Measurements from ENCODE around the gene RRAGA. TPM values are rescaled to one million over a fixed set of nuclear protein-coding genes. Genes with fewer than 3 reads are reported as not detected.

Gene RRAGA
- total and polyA plus RNA-seq, 9 of the 15 experiments (the other 6 are each of a cell fraction or from before 2014, with no cell fraction given), result 6.0 to 44.7 (median 18.8) TPM

DNA sequence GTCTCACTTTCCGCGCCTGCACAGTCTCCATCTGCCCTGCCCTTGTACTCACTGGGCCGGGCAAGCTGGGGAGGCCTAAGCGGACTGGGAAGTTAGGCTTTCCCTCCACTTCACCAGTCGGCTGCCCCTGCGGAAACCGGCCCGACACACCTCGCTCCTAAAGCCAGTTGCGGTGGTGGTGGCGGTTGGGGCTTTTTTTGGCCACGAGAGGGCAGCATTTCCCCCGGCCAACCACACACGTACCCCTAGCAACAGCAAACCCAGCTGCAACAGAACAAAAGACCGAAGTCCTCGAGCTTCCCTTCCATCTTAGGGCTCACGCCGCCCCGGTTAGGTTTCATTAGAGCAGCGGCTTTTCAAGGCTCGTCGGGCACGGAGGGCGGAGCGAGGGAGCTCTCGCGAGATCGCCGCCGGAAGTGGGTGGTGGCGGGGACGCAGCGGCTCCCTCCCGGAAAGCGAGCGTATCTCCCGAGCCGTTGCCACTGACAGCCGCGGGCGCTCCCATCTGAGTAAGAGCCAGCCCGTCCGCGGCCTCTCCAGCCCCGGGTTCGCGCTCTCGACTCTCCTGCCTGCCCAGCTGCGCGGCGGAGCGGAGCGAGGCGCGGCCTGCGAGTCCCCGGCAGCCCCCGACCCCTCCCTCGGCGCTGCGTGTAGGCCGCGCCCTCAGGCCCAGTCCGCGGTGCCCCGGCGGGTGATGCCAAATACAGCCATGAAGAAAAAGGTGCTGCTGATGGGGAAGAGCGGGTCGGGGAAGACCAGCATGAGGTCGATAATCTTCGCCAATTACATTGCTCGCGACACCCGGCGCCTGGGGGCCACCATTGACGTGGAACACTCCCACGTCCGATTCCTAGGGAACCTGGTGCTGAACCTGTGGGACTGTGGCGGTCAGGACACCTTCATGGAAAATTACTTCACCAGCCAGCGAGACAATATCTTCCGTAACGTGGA, at the start of gene RRAGA (continued):
- TF ChIP-seq, protein P1, sequence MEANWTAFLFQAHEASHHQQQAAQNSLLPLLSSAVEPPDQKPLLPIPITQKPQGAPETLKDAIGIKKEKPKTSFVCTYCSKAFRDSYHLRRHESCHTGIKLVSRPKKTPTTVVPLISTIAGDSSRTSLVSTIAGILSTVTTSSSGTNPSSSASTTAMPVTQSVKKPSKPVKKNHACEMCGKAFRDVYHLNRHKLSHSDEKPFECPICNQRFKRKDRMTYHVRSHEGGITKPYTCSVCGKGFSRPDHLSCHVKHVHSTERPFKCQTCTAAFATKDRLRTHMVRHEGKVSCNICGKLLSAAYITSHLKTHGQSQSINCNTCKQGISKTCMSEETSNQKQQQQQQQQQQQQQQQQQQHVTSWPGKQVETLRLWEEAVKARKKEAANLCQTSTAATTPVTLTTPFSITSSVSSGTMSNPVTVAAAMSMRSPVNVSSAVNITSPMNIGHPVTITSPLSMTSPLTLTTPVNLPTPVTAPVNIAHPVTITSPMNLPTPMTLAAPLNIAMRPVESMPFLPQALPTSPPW (CRISPR knock-in tag; IDR thresholded peaks at IDR 0.05), result peak; percentile 52; the same call in 1 of the 2 replicates
- no peak for TF ChIP-seq NR4A1 (CRISPR knock-in tag; IDR thresholded peaks at IDR 0.05)
- TF ChIP-seq NR4A1 (tag; IDR thresholded peaks at IDR 0.05), result no peak
- TF ChIP-seq TEAD4 (IDR thresholded peaks at IDR 0.05; ENCODE audit: low read length), result 0 out of 2 replicates have a peak, but pooled peaks have one; percentile 41
- no peak for TF ChIP-seq TEAD4 (CRISPR knock-in tag; IDR thresholded peaks at IDR 0.05; ENCODE audit: borderline replicate concordance)
- TF ChIP-seq, protein P2, sequence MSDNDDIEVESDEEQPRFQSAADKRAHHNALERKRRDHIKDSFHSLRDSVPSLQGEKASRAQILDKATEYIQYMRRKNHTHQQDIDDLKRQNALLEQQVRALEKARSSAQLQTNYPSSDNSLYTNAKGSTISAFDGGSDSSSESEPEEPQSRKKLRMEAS (CRISPR knock-in tag; IDR thresholded peaks at IDR 0.05), result 0 out of 2 replicates have a peak, but pooled peaks have one; percentile 18
- peak; percentile 74; the same call in 1 of the 2 replicates for TF ChIP-seq KAT7 (CRISPR knock-in tag; IDR thresholded peaks at IDR 0.05; ENCODE audit: borderline replicate concordance)
- TF ChIP-seq CC2D1A (IDR thresholded peaks at IDR 0.05), result peak; percentile 66; the same call in 1 of the 2 replicates
- peak; percentile 55; the same call in 1 of the 2 replicates for TF ChIP-seq MYC (IDR thresholded peaks at IDR 0.05; ENCODE audit: low read depth, low read length)
- TF ChIP-seq MYC (CRISPR knock-in tag; IDR thresholded peaks at IDR 0.05; ENCODE audit: borderline replicate concordance, low read depth), result no peak
- TF ChIP-seq SAP30 (IDR thresholded peaks at IDR 0.05; ENCODE audit: borderline replicate concordance, insufficient read depth, low read depth, low read length, poor library complexity, severe bottlenecking), result peak; percentile 77
- no peak for TF ChIP-seq ZC3H11A (IDR thresholded peaks at IDR 0.05; ENCODE audit: low read depth, low read length)
- peak; percentile 37; the same call in 1 of the 2 replicates for TF ChIP-seq RB1 (IDR thresholded peaks at IDR 0.05; ENCODE audit: low read depth)
- TF ChIP-seq, protein P3, sequence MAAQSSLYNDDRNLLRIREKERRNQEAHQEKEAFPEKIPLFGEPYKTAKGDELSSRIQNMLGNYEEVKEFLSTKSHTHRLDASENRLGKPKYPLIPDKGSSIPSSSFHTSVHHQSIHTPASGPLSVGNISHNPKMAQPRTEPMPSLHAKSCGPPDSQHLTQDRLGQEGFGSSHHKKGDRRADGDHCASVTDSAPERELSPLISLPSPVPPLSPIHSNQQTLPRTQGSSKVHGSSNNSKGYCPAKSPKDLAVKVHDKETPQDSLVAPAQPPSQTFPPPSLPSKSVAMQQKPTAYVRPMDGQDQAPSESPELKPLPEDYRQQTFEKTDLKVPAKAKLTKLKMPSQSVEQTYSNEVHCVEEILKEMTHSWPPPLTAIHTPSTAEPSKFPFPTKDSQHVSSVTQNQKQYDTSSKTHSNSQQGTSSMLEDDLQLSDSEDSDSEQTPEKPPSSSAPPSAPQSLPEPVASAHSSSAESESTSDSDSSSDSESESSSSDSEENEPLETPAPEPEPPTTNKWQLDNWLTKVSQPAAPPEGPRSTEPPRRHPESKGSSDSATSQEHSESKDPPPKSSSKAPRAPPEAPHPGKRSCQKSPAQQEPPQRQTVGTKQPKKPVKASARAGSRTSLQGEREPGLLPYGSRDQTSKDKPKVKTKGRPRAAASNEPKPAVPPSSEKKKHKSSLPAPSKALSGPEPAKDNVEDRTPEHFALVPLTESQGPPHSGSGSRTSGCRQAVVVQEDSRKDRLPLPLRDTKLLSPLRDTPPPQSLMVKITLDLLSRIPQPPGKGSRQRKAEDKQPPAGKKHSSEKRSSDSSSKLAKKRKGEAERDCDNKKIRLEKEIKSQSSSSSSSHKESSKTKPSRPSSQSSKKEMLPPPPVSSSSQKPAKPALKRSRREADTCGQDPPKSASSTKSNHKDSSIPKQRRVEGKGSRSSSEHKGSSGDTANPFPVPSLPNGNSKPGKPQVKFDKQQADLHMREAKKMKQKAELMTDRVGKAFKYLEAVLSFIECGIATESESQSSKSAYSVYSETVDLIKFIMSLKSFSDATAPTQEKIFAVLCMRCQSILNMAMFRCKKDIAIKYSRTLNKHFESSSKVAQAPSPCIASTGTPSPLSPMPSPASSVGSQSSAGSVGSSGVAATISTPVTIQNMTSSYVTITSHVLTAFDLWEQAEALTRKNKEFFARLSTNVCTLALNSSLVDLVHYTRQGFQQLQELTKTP (IDR thresholded peaks at IDR 0.05; ENCODE audit: low read depth in 1 of 2, partially characterized antibody in 2 of 2), result peak in 1 of 2 experiments; percentile 64
- TF ChIP-seq, protein P4, sequence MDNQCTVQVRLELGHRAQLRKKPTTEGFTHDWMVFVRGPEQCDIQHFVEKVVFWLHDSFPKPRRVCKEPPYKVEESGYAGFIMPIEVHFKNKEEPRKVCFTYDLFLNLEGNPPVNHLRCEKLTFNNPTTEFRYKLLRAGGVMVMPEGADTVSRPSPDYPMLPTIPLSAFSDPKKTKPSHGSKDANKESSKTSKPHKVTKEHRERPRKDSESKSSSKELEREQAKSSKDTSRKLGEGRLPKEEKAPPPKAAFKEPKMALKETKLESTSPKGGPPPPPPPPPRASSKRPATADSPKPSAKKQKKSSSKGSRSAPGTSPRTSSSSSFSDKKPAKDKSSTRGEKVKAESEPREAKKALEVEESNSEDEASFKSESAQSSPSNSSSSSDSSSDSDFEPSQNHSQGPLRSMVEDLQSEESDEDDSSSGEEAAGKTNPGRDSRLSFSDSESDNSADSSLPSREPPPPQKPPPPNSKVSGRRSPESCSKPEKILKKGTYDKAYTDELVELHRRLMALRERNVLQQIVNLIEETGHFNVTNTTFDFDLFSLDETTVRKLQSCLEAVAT (IDR thresholded peaks at IDR 0.05), result peak in 1 of 2 experiments; percentile 84; a peak in 2 of 4 replicates
- peak; percentile 88 for TF ChIP-seq SUPT5H (IDR thresholded peaks at IDR 0.05)
- TF ChIP-seq MAZ (CRISPR knock-in tag; conservative IDR thresholded peaks at IDR 0.05 in 1 of 2, IDR thresholded peaks at IDR 0.05 in 1 of 2), result peak; percentile 45 to 60; a peak in 2 of 4 replicates
- TF ChIP-seq L3MBTL2 (IDR thresholded peaks at IDR 0.05), result peak; percentile 80; the same call in 1 of the 2 replicates
- 0 out of 2 replicates have a peak, but pooled peaks have one; percentile 19 for TF ChIP-seq ZKSCAN1 (IDR thresholded peaks at IDR 0.05; ENCODE audit: low read depth, low read length)
